Adrenal gland (tissue), 5 donors: ENCODE data around the gene SORBS2.

ENCODE experiments used
- CTCF ChIP-seq, 6 experiments: fragments of 450-650 bp in 4 of 6; fragments of 200-600 bp in 2 of 6; sonication (generic) in 1 of 6; IDR thresholded peaks; 1 replicate in 5 of 6; 2 replicates in 1 of 6; pipeline versions ENCODE4 v1.5.1 to v1.8.0; 2016 to 2021; ENCODE audit warnings: antibody characterized with exemption in 6 of 6, mild to moderate bottlenecking in 2 of 6, moderate library complexity in 1 of 6
- POLR2A ChIP-seq, 2 donors: fragments of 450-650 bp; IDR thresholded peaks; one replicate each; pipeline ENCODE4 v1.6.1; 2017; ENCODE audit warnings: antibody characterized with exemption in 2 of 2, mild to moderate bottlenecking in 2 of 2, moderate library complexity in 1 of 2
- donor health status: DM: no; HTN: no; CAD: no.

- TF ChIP-seq CTCF (IDR thresholded peaks at IDR 0.05), result no peak
- TF ChIP-seq POLR2A (IDR thresholded peaks at IDR 0.05), result peak in 1 of 2 donors; percentile 75
Observed at GRCh38 chr4:185774845-185775680, 36.9 kb downstream of the SORBS2 start.
